ENCODE measurements around the gene SHISA3.

The SHISA3 gene

GRCh38 chr4:42392436-42392835 lies 4.9 kb upstream of the SHISA3 start:
- no peak for FAIRE-seq

DNA sequence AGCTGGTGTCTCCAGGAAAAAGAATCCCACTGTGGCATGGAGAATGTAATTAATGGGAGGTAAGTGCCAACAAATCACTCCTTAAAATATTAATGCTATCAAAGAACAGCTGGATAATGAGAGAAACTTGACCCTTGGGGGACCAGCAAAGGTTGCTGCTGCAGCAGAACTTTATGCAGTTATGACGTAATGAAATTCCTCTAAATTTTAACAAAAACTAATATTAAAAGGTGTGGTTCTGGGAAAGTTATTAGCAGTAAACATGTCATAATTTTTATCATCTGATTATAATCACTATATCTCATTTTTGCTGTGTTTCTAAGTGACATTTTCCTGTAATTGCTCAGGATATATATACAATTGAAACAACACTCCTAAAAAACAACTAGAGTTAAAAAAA lies 1.7 kb upstream of the SHISA3 start:
- FAIRE-seq: no peak

GRCh38 chr4:42396361-42396751 lies 932 bp upstream of the SHISA3 start:
- FAIRE-seq: no peak

GRCh38 chr4:42397635-42398170 lies 415 bp downstream of the SHISA3 start:
- no peak for FAIRE-seq

DNA sequence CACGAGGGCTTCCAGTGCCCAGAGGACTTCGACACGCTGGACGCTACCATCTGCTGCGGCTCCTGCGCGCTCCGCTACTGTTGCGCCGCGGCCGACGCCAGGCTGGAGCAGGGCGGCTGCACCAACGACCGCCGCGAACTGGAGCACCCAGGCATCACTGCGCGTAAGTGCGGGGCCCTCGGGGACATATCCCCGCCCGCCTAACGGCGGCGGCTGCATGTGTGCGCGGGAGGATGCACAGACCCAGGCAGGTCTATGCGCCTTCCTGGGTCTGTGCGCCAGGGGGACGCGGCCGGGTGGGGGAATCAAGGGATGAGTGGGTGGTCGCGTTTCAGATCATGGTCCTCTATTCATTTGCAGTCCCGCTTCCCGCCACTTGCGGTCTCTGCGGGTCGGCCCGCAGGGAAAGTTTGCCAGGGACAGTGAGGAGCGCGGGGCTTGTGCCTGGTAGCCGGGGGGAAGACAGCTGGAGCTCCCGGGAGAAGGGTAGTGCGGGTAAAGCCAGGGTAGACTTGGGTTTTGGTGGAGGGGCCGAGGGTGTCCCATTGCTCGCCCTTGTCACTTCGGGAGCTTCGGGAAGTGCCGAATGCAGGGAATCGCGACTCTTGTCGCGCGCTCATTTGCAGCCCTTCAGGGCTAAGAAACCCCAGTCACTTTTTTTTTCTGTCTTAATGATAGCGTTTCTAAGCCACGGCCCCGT lies 1.0 kb downstream of the SHISA3 start:
- no peak for FAIRE-seq

DNA sequence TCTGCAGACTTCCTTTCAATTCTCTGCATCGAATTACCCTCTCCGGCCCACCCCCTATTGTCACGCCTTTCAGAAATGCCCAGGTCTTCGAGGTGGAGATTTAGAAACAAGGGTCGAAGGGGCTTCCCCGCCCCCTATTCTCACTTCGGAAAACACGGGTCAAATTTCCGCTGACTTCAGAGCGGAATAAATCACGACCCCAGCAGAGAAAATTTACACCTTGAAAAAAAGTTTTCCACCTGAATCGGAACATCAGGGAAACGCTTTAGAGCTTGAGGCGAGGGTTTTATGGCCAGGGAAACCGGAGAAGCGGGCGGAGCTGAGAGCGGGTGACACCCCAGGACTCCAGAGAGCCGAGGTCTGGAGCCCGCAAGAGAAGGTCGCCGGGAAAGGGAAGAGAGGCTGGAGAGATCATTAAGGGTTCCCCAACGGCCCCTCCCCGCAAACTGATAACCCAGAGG lies 1.6 kb downstream of the SHISA3 start:
- no peak for FAIRE-seq

DNA sequence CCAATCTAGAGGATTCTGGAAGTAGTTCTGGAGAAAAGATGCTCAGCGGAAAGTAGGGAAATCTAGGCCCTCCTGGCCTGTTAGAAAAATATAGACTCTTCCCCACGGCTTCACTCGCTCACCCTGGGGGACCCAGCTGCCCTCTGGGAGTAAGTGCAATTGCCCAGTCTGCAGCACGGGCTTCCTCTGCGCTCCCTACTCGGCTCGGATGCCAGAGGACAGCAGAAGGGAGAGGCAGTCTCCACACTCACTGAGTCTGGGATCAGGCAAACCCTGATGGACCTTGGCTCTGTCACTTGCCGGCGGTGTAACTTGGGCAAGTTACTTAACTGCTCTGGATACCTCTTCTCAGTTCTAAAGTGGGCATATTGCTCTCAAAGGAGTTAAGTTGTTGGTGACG lies 2.1 kb downstream of the SHISA3 start:
- no peak for FAIRE-seq

- no peak for FAIRE-seq
These were observed 3.9 kb downstream of the SHISA3 start for GRCh38 chr4:42401171-42401570.

DNA sequence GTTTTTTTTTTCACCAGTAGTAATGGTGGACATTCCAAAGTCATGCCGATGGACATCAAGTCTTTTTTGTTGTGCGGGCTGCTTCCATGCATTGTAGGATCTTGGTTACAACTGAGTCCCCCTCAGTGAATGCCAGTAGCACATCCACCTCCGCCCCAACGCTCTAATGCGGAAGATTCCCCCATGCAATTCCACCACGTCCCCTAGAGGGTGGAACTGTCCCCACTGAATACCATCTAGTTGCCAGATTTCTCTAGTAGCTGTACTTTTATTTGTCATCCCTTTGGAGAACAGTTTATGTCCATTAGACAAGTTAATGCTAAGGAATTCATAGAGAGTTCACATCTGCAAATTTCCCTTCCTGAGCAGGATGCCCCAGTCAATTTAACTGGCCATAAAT lies 6.7 kb downstream of the SHISA3 start:
- no peak for FAIRE-seq

DNA sequence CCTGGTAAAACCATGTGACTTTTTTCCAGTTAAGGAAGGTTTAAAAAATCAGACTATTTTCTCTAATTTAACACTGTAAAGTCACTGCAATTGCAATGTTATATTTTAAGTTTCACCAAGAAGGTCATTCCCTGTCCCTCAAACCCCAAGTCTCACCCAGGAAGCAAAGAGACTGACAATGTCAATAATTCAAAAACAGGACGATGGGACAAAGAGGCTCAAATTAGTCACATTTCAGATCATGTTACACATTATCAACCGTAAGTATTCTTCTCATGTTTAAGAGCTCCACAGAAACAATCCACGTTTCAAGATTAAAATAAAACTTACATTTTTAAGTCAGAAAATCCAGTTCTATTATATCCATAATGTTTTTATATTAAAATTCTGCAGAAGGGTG lies 13.2 kb downstream of the SHISA3 start:
- FAIRE-seq: no peak

DNA sequence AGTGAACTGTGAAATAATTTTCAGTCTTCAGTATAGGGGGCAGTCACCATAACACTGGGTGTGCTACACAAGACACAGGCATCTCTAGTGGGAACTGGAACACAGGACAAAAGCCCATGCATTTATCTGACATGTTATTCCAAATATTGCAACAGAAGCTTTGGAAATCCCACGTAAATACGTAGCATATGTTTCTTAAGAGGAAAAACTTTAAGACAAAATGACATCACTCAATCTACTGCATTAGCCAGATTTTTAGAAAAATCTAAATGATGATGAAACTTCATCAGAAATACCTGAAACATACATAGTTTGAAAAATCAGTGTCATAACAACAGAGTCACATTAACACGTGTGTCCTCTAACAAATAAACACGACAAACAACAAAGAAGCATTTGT lies 14.5 kb downstream of the SHISA3 start:
- FAIRE-seq: no peak

- FAIRE-seq: peak; percentile 96
These were observed 15.0 kb downstream of the SHISA3 start for GRCh38 chr4:42412251-42412650.

DNA sequence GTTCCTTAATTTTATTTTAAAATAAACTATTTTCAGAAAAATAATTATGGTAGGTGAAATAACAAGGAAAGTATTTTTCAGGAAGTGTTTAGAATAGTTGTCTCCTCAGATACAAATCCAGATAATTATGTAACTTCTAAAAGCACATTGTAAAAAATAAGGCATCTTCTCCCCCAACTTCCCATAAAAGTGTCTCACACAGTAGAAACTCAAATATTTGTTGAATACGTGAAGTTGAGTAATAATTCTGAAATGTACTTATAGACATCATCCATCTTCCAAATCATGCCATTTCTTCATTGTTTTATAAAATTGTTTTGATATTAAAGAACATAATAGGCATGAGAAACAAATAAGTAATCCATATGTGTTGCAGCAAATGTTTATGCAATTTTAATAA lies 18.0 kb downstream of the SHISA3 start:
- FAIRE-seq: no peak

DNA sequence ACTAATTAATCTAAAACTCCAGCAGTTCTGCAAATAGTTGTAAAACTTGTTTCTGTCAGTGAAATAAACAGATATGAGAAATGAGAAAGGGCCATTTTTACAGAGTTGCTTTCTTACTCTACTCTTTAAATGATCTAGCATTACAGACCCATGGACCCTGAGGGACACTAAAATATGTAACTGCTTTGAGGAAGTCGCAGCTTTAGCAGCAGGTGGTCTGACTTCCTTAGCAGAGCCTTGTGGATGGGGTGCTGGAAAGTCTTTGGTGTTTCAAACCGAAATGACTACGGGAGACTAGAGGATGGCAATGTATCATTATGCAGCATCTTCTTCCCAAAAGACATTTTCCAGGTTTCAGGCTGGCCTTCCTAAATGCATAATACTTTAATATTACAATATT lies 18.7 kb downstream of the SHISA3 start:
- no peak for FAIRE-seq

- FAIRE-seq: no peak
These were observed 20.3 kb downstream of the SHISA3 start for GRCh38 chr4:42417550-42417949.

DNA sequence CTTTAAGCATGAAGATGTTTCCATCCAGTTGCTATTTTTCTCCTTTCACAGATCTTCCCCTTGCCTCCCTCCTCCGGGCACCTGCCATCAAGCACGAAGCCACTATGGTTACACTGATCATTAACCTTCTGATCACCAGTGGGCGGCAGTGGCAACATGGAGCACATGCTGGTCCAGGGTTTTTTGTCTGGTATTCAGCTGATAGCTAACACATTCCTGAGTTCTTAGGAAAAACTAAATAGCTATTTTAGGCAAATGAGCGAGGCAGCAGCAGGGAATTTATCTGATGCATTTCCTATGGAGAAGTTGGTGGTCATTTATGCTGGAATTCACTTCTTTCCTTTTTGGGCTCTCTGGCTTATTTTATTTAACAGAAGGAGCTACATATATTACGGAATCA lies 22.9 kb downstream of the SHISA3 start:
- no peak for FAIRE-seq

GRCh38 chr4:42425146-42426065 lies 28.1 kb downstream of the SHISA3 start:
- no peak for FAIRE-seq

DNA sequence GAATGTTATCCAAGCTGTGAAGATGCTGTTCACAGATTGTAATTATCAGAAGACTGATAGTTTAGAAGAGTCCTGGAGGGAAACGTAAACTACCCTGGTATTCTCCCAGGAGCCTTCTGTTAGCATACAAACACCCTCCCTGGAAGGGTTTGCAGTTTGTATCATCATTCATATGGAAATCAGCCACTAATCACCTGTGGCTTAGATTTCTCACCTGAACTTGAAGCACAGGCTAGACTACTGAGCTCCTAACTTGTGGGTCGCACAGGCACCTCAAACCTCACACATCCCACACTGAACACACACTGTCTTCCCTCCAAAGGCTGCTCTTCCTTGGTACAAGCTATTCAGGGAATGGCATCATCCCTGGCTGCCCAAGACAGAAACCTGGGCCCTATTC lies 30.7 kb downstream of the SHISA3 start:
- no peak for FAIRE-seq

GRCh38 chr4:42436928-42437565 lies 39.8 kb downstream of the SHISA3 start:
- no peak for FAIRE-seq

DNA sequence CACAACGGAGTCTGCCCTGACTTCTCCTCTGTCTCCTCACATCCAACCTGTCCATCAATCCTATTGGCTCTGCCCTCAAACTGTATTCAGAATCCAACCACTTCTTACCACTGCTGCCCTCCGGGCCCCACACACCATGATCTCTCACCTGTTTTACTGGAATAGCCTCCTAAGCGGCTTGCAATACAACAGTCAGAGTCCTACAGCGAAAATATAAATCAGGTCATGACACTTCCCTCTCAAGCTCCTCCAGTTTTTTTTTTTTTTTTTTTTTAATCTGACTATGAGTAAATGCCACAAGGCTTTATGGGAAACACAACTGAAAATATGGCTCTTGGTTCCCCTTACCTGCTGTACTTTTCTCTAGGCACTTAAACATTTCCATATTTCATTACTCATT lies 42.8 kb downstream of the SHISA3 start:
- no peak for FAIRE-seq

GRCh38 chr4:42442601-42443000 lies 45.3 kb downstream of the SHISA3 start:
- FAIRE-seq: no peak

DNA sequence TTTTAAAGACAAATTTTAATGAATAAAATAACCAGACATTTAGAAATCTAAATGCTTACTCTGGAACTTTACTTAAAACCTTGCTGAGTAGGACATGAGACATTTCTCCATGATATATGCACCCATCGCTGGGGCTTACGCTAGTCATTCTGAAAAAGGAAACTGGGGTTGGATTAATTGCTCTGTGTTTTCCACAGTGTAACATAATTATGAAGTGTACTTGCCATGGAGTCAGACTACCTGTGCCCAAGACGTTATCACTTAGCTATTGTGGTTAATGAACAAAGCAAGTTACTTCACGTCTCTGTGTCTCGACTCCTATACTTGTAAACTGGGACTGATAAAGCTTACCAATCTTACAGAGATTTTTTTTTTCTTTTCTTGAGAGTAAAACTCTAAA lies 47.8 kb downstream of the SHISA3 start:
- FAIRE-seq: no peak

DNA sequence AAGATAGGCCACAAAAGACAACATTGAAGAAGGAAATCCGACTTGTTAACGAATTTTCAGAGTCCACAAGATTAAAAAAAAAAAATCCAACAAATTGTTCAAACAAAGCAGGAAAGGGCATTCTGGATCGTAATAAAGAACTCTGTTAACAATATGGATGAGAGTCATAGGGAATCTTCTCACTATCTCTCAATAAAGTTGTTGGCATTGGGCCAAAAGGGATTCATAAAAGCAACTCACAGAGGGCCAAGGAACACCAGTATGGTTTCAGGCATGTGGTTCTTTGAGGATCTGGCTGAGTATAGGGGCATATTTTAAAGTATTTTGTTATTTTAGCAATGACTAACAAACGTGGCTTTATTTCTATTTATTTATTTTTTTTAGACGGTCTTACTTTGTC lies 49.5 kb downstream of the SHISA3 start:
- FAIRE-seq: no peak

Measured in G401.6 (cell line).